Neural cell (in vitro differentiated cells): ENCODE data around the gene SERINC5. TPM values are rescaled to one million over a fixed set of nuclear protein-coding genes. Genes with fewer than 3 reads are reported as not detected.

Experiments
- H2AFZ ChIP-seq: fragments of 200-600, 300-800 bp; sonication (generic), shearing (Covaris generic); 2 replicates; pipeline ENCODE4 v1.6.0; 2014; ENCODE audit warnings: low read depth, mild to moderate bottlenecking, antibody characterized with exemption, low read length, moderate library complexity
- H3F3A ChIP-seq: fragments of 200-600 bp; shearing (Covaris generic); 2 replicates; pipeline ENCODE4 v1.6.1; 2016; ENCODE audit warnings: mild to moderate bottlenecking, moderate library complexity, mixed read lengths, antibody characterized with exemption, low read length; ENCODE audit not compliant: insufficient read depth, poor library complexity, severe bottlenecking
- H3K27ac ChIP-seq: fragments of 200-600, 300-800 bp; sonication (generic), shearing (Covaris generic); 2 replicates; pipeline ENCODE4 v1.5.1; 2014; ENCODE audit warnings: mild to moderate bottlenecking, low read length, moderate library complexity
- H3K27me3 ChIP-seq: fragments of 300-800, 200-600 bp; sonication (generic), shearing (Covaris generic); 2 replicates; pipeline ENCODE4 v1.6.0; 2014; ENCODE audit warnings: mild to moderate bottlenecking, low read depth, low read length, moderate library complexity; ENCODE audit not compliant: insufficient read depth
- H3K36me3 ChIP-seq: fragments of 300-800, 200-600 bp; sonication (generic), shearing (Covaris generic); 2 replicates; pipeline ENCODE4 v1.5.1; 2014; ENCODE audit warnings: mild to moderate bottlenecking, antibody characterized with exemption, low read length, moderate library complexity; ENCODE audit not compliant: insufficient read depth
- H3K4me2 ChIP-seq: fragments of 300-800, 200-600 bp; sonication (generic), shearing (Covaris generic); 2 replicates; pipeline ENCODE4 v1.6.0; 2014; ENCODE audit warnings: mild to moderate bottlenecking, low read length
- H3K4me3 ChIP-seq: fragments of 300-800, 200-600 bp; sonication (generic), shearing (Covaris generic); 2 replicates; pipeline ENCODE4 v1.5.1; 2014; ENCODE audit warnings: mild to moderate bottlenecking, low read length, moderate library complexity
- H3K79me2 ChIP-seq: fragments of 200-600 bp; shearing (Covaris generic); replicated peaks from 2 replicates; pipeline ENCODE4 v1.6.0; 2014; ENCODE audit warnings: mild to moderate bottlenecking, low read length, moderate library complexity; ENCODE audit not compliant: insufficient read depth
- H3K9ac ChIP-seq: fragments of 300-800, 200-600 bp; sonication (generic), shearing (Covaris generic); 2 replicates; pipeline ENCODE4 v1.6.1; 2016; ENCODE audit warnings: mild to moderate bottlenecking, low read length, mixed read lengths
- H3K9me2 ChIP-seq: fragments of 200-600 bp; shearing (Covaris generic); 2 replicates; pipeline ENCODE4 v1.6.1; 2016; ENCODE audit warnings: mild to moderate bottlenecking, low read length, mixed read lengths; ENCODE audit not compliant: insufficient read depth
- H3K9me3 ChIP-seq: fragments of 200-600, 300-800 bp; sonication (generic), shearing (Covaris generic); 2 replicates; pipeline ENCODE4 v1.6.1; 2016; ENCODE audit warnings: mild to moderate bottlenecking, mixed run types, low read length, moderate library complexity, mixed read lengths
- H4K20me1 ChIP-seq: fragments of 200-600 bp; shearing (Covaris generic); 2 replicates; pipeline ENCODE4 v1.6.1; 2016; ENCODE audit warnings: mild to moderate bottlenecking, mixed run types; ENCODE audit not compliant: insufficient read depth
- CTCF ChIP-seq: fragments of 450-650 bp; IDR thresholded peaks from 2 replicates; pipeline ENCODE4 v1.5.1; 2014; ENCODE audit warnings: antibody characterized with exemption, mild to moderate bottlenecking, moderate library complexity; ENCODE audit not compliant: poor library complexity, severe bottlenecking
- EP300 ChIP-seq: fragments of 450-650 bp; conservative IDR thresholded peaks from 2 replicates; pipeline ENCODE4 v1.6.1; 2014; ENCODE audit warnings: antibody characterized with exemption, mild to moderate bottlenecking, moderate library complexity; ENCODE audit not compliant: poor library complexity, severe bottlenecking
- EZH2 ChIP-seq: fragments of 200-600, 300-800 bp; shearing (Covaris generic), sonication (generic); IDR thresholded peaks from 2 replicates; pipeline ENCODE4 v1.6.1; 2014; ENCODE audit warnings: antibody characterized with exemption, low read length, borderline replicate concordance, mild to moderate bottlenecking; ENCODE audit not compliant: insufficient read depth, poor library complexity, severe bottlenecking
- MXI1 ChIP-seq: fragments of 450-650 bp; conservative IDR thresholded peaks from 2 replicates; pipeline ENCODE4 v1.6.1; 2014; ENCODE audit warnings: antibody characterized with exemption, mild to moderate bottlenecking; ENCODE audit not compliant: poor library complexity, severe bottlenecking
- POLR2AphosphoS5 ChIP-seq: IDR thresholded peaks from 2 replicates; pipeline ENCODE4 v1.6.1; 2012
- RAD21 ChIP-seq: fragments of 450-650 bp; conservative IDR thresholded peaks from 2 replicates; pipeline ENCODE4 v1.6.1; 2014; ENCODE audit warnings: antibody characterized with exemption, mild to moderate bottlenecking, moderate library complexity
- REST ChIP-seq: IDR thresholded peaks from 2 replicates; pipeline ENCODE4 v1.6.1; 2012; ENCODE audit warnings: borderline replicate concordance
- SMC3 ChIP-seq: fragments of 450-650 bp; conservative IDR thresholded peaks from 2 replicates; pipeline ENCODE4 v1.6.1; 2014; ENCODE audit warnings: antibody characterized with exemption, mild to moderate bottlenecking, moderate library complexity; ENCODE audit not compliant: poor library complexity
- TAF1 ChIP-seq: IDR thresholded peaks from 2 replicates; pipeline ENCODE4 v1.6.1; 2012; ENCODE audit warnings: low read depth
- polyA plus RNA-seq: library from polyadenylated mRNA; depleted of rRNA; stranded (reverse); fragments of >200 nt; gene quantifications from 2 replicates; pipeline ENCODE4 v1.2.3, GENCODE V29; 2014

The SERINC5 gene
- polyA plus RNA-seq, 1 donor from 2014 or later = 5.8 TPM

GRCh38 chr5:80076131-80077050 is 179.5 kb downstream of the SERINC5 start:
- Histone ChIP-seq H3K36me3 (no peaks in the 10 kb centered on the region), H3K9me2 (no peaks in the 10 kb centered on the region), H3K79me2 (no peaks in the 10 kb centered on the region), H3K9ac (no peak overlapping the region), H3F3A (no peaks in the 10 kb centered on the region), H3K9me3 (no peaks in the 10 kb centered on the region), H3K27me3 (no peaks in the 10 kb centered on the region), H3K27ac (no peak overlapping the region), H2AFZ (no peak overlapping the region), H3K4me2 (no peak overlapping the region), H4K20me1 (no peaks in the 10 kb centered on the region), H3K4me3 (no peak overlapping the region)
- TF ChIP-seq TAF1 (no peak), REST (no peak), EP300 (no peak), RAD21 (no peak), SMC3 (no peak), CTCF (no peak), POLR2AphosphoS5 (no peak), MXI1 (no peak), EZH2 (no peak)

- Histone ChIP-seq H3K9ac (no peak overlapping the region), H3K4me2 (no peak overlapping the region), H3K27me3 (no peaks in the 10 kb centered on the region), H3K4me3 (no peak overlapping the region), H3K27ac (no peak overlapping the region), H2AFZ (no peak overlapping the region), H4K20me1 (no peaks in the 10 kb centered on the region), H3F3A (no peaks in the 10 kb centered on the region), H3K36me3 (no peaks in the 10 kb centered on the region), H3K9me2 (no peaks in the 10 kb centered on the region), H3K79me2 (no peaks in the 10 kb centered on the region), H3K9me3 (no peaks in the 10 kb centered on the region)
- TF ChIP-seq EP300 (no peak), MXI1 (no peak), POLR2AphosphoS5 (no peak), CTCF (no peak), EZH2 (no peak)
Observed at GRCh38 chr5:80072103-80073073, 183.5 kb downstream of the SERINC5 start.
